HEK293 (cell line): ENCODE results near the gene CCDC175.

Experiments
- CTCF ChIA-PET: fragments of 350-600 bp; formaldehyde crosslinking; extraction: SDS; loops from one replicate; lab custom pipeline; 2021; ENCODE audit warnings: antibody characterized with exemption; lab: Yijun Ruan, JAX
- POLR2A ChIA-PET: fragments of 300-600 bp; formaldehyde crosslinking; extraction: SDS; loops from one replicate; lab custom pipeline; 2020; ENCODE audit warnings: antibody characterized with exemption, inconsistent platforms; lab: Yijun Ruan, JAX
- H3K27ac ChIP-seq: fragments of 200-500 bp; sonication (Bioruptor generic); 2 replicates; pipeline ENCODE4 v1.5.1; 2014; ENCODE audit warnings: low read depth, low read length, control low read depth, inconsistent platforms; ENCODE audit errors: extremely low read depth
- H3K36me3 ChIP-seq, 2 experiments: fragments of 200-500 bp in 1 of 2; sonication (Bioruptor generic) in 1 of 2; 1 replicate in 1 of 2; 2 replicates in 1 of 2; pipeline ENCODE4 v1.5.1; 2014 to 2017; ENCODE audit warnings: inconsistent platforms in 2 of 2, low read length in 2 of 2; ENCODE audit not compliant: control insufficient read depth in 2 of 2, insufficient read depth in 1 of 2
- H3K4me1 ChIP-seq: fragments of 200-500 bp; sonication (Bioruptor generic); 2 replicates; pipeline ENCODE4 v1.5.1; 2014; ENCODE audit warnings: mild to moderate bottlenecking, low read length, inconsistent platforms; ENCODE audit not compliant: control insufficient read depth, insufficient read depth
- H3K4me3 ChIP-seq: 2 replicates; pipeline ENCODE4 v1.5.1; 2011; ENCODE audit warnings: low read depth, mild to moderate bottlenecking, control low read depth, low read length, moderate library complexity
- H3K9me3 ChIP-seq: fragments of 200-500 bp; sonication (Bioruptor generic); 2 replicates; pipeline ENCODE4 v1.5.1; 2014; ENCODE audit warnings: low read depth, low read length, inconsistent platforms; ENCODE audit not compliant: control insufficient read depth, insufficient read depth
- MYNN ChIP-seq: fragments of 450-650 bp; formaldehyde crosslinking; IDR thresholded peaks from 2 replicates; pipeline ENCODE4 v1.5.1; 2016; ENCODE audit warnings: missing biosample characterization, missing genetic modification characterization, borderline replicate concordance
- ZNF132 ChIP-seq: fragments of 450-650 bp; formaldehyde crosslinking; IDR thresholded peaks from 2 replicates; pipeline ENCODE4 v1.5.1; 2017; ENCODE audit warnings: missing biosample characterization, missing genetic modification characterization, borderline replicate concordance
- ZNF138 ChIP-seq: fragments of 450-650 bp; formaldehyde crosslinking; IDR thresholded peaks from 2 replicates; pipeline ENCODE4 v1.5.1; 2016; ENCODE audit warnings: missing biosample characterization, missing genetic modification characterization, borderline replicate concordance
- ZNF341 ChIP-seq: fragments of 450-650 bp; formaldehyde crosslinking; IDR thresholded peaks from 2 replicates; pipeline ENCODE4; 2016; ENCODE audit warnings: low read depth, missing biosample characterization, missing genetic modification characterization
- ZNF350 ChIP-seq: fragments of 450-650 bp; formaldehyde crosslinking; IDR thresholded peaks from 2 replicates; pipeline ENCODE4 v1.5.0; 2017; ENCODE audit warnings: missing biosample characterization, mild to moderate bottlenecking, missing genetic modification characterization
- ZNF37A ChIP-seq: fragments of 450-650 bp; IDR thresholded peaks from 2 replicates; pipeline ENCODE4 v1.5.1; 2018; ENCODE audit warnings: missing biosample characterization, missing genetic modification characterization
- ZNF416 ChIP-seq: fragments of 450-650 bp; formaldehyde crosslinking; IDR thresholded peaks from 2 replicates; pipeline ENCODE4 v1.5.1; 2016; ENCODE audit warnings: missing biosample characterization, missing genetic modification characterization
- ZNF501 ChIP-seq: fragments of 450-650 bp; formaldehyde crosslinking; IDR thresholded peaks from 2 replicates; pipeline ENCODE4 v1.5.1; 2016; ENCODE audit warnings: missing biosample characterization, missing genetic modification characterization
- ZNF629 ChIP-seq: fragments of 450-650 bp; formaldehyde crosslinking; IDR thresholded peaks from 2 replicates; pipeline ENCODE4 v1.5.1; 2017; ENCODE audit warnings: missing biosample characterization, missing genetic modification characterization
- ZNF658 ChIP-seq: fragments of 450-650 bp; formaldehyde crosslinking; IDR thresholded peaks from 2 replicates; pipeline ENCODE4; 2016; ENCODE audit warnings: missing biosample characterization, missing genetic modification characterization
- ZNF664 ChIP-seq: fragments of 450-650 bp; formaldehyde crosslinking; IDR thresholded peaks from 2 replicates; pipeline ENCODE4 v1.5.1; 2016; ENCODE audit warnings: missing biosample characterization, missing genetic modification characterization
- TF ChIP-seq, protein P1 (sequence below): fragments of 450-650 bp; formaldehyde crosslinking; IDR thresholded peaks from 2 replicates; pipeline ENCODE4 v1.5.1; 2016; ENCODE audit warnings: missing biosample characterization, missing genetic modification characterization, low read depth
- TF ChIP-seq, protein P2 (sequence below): fragments of 450-650 bp; formaldehyde crosslinking; IDR thresholded peaks from 2 replicates; pipeline ENCODE4 v1.5.1; 2016; ENCODE audit warnings: missing biosample characterization, missing genetic modification characterization
- TF ChIP-seq, protein P3 (sequence below): fragments of 450-650 bp; formaldehyde crosslinking; IDR thresholded peaks from 2 replicates; pipeline ENCODE4 v1.5.0; 2017; ENCODE audit warnings: missing biosample characterization, missing genetic modification characterization, borderline replicate concordance
- TF ChIP-seq, protein P4 (sequence below): fragments of 450-650 bp; formaldehyde crosslinking; IDR thresholded peaks from 2 replicates; pipeline ENCODE4 v1.5.1; 2016; ENCODE audit warnings: missing biosample characterization, missing genetic modification characterization

CCDC175 gene

DNA sequence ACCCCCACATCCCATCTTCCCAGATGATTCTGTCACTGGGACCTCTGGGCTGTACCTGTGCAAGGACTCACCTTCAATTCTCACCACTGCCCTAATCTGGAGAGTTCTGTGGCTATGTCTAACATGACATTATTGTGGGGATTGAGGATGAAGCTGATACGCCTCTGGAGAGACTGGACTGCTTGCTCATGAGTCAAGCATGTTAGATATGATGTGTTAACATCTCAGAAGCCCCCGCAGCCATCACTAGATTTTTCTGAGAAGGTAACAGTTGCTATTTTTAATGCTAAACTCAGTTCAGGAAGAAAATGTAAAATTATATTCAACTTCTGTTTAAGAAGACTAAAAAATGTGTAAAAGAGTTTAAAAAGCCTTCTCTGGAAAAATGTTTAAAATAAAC, 66.6 kb downstream of the CCDC175 start (continued):
- TF ChIP-seq MYNN (tag by site-specific recombination) (no peak), ZNF341 (tag by site-specific recombination) (no peak), ZNF350 (no peak), ZNF138 (tag by site-specific recombination) (no peak), ZNF658 (tag by site-specific recombination) (no peak)

DNA sequence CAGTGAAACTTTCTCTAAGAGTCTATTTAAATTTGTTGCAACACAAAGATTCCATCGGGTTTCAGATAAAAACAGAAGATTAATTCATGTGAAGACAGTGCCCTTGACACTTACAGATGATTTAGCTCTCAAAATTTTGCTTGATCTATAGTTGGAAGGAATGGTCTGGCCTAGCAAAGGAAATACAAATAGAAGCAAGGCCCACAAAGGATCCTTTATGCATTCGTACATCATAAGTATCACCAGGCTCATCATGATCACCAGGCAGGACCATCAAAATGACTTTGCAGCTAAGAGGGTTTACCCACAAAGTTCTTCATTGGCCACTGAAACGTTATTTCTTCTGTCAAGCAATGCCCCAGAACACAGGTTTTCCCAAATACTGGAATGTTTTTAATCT, 67.5 kb downstream of the CCDC175 start:
- H3K27ac ChIP-seq = no peak overlapping the region
- ChIA-PET CTCF (interaction anchor here (1.0 to 6.9 kb wide), 4 partner anchors 10 to 389 kb away, joined by 3 to 208 read pairs (median 30); partner anchors contain the start of gene CCDC175), POLR2A (no interaction called here)
- TF ChIP-seq ZNF132 (tag by site-specific recombination) (no peak), ZNF629 (tag by site-specific recombination) (no peak), ZNF37A (no peak), ZNF501 (tag by site-specific recombination) (no peak), ZNF416 (tag by site-specific recombination) (no peak), ZNF664 (tag by site-specific recombination) (no peak), ZNF658 (tag by site-specific recombination) (no peak)
- TF ChIP-seq, protein P1, sequence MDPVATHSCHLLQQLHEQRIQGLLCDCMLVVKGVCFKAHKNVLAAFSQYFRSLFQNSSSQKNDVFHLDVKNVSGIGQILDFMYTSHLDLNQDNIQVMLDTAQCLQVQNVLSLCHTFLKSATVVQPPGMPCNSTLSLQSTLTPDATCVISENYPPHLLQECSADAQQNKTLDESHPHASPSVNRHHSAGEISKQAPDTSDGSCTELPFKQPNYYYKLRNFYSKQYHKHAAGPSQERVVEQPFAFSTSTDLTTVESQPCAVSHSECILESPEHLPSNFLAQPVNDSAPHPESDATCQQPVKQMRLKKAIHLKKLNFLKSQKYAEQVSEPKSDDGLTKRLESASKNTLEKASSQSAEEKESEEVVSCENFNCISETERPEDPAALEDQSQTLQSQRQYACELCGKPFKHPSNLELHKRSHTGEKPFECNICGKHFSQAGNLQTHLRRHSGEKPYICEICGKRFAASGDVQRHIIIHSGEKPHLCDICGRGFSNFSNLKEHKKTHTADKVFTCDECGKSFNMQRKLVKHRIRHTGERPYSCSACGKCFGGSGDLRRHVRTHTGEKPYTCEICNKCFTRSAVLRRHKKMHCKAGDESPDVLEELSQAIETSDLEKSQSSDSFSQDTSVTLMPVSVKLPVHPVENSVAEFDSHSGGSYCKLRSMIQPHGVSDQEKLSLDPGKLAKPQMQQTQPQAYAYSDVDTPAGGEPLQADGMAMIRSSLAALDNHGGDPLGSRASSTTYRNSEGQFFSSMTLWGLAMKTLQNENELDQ = no peak
- TF ChIP-seq, protein P2, sequence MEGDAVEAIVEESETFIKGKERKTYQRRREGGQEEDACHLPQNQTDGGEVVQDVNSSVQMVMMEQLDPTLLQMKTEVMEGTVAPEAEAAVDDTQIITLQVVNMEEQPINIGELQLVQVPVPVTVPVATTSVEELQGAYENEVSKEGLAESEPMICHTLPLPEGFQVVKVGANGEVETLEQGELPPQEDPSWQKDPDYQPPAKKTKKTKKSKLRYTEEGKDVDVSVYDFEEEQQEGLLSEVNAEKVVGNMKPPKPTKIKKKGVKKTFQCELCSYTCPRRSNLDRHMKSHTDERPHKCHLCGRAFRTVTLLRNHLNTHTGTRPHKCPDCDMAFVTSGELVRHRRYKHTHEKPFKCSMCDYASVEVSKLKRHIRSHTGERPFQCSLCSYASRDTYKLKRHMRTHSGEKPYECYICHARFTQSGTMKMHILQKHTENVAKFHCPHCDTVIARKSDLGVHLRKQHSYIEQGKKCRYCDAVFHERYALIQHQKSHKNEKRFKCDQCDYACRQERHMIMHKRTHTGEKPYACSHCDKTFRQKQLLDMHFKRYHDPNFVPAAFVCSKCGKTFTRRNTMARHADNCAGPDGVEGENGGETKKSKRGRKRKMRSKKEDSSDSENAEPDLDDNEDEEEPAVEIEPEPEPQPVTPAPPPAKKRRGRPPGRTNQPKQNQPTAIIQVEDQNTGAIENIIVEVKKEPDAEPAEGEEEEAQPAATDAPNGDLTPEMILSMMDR = no peak
- TF ChIP-seq, protein P3, sequence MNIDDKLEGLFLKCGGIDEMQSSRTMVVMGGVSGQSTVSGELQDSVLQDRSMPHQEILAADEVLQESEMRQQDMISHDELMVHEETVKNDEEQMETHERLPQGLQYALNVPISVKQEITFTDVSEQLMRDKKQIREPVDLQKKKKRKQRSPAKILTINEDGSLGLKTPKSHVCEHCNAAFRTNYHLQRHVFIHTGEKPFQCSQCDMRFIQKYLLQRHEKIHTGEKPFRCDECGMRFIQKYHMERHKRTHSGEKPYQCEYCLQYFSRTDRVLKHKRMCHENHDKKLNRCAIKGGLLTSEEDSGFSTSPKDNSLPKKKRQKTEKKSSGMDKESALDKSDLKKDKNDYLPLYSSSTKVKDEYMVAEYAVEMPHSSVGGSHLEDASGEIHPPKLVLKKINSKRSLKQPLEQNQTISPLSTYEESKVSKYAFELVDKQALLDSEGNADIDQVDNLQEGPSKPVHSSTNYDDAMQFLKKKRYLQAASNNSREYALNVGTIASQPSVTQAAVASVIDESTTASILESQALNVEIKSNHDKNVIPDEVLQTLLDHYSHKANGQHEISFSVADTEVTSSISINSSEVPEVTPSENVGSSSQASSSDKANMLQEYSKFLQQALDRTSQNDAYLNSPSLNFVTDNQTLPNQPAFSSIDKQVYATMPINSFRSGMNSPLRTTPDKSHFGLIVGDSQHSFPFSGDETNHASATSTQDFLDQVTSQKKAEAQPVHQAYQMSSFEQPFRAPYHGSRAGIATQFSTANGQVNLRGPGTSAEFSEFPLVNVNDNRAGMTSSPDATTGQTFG (tag by site-specific recombination) = no peak
- TF ChIP-seq, protein P4, sequence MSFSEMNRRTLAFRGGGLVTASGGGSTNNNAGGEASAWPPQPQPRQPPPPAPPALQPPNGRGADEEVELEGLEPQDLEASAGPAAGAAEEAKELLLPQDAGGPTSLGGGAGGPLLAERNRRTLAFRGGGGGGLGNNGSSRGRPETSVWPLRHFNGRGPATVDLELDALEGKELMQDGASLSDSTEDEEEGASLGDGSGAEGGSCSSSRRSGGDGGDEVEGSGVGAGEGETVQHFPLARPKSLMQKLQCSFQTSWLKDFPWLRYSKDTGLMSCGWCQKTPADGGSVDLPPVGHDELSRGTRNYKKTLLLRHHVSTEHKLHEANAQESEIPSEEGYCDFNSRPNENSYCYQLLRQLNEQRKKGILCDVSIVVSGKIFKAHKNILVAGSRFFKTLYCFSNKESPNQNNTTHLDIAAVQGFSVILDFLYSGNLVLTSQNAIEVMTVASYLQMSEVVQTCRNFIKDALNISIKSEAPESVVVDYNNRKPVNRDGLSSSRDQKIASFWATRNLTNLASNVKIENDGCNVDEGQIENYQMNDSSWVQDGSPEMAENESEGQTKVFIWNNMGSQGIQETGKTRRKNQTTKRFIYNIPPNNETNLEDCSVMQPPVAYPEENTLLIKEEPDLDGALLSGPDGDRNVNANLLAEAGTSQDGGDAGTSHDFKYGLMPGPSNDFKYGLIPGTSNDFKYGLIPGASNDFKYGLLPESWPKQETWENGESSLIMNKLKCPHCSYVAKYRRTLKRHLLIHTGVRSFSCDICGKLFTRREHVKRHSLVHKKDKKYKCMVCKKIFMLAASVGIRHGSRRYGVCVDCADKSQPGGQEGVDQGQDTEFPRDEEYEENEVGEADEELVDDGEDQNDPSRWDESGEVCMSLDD = no peak
- H3K4me1 ChIP-seq = no peaks in the 10 kb centered on the region; the same call in 1 of the 2 replicates
- no peak overlapping the region for H3K4me3 ChIP-seq
- peaks cover 0 to 5% of the 10 kb centered on the region in 2 experiments; a peak in 2 of 3 replicates for H3K36me3 ChIP-seq
- no peaks in the 10 kb centered on the region for H3K9me3 ChIP-seq
